B cell (primary cell): ENCODE results near the gene ARHGAP28. TPM values are rescaled to one million over a fixed set of nuclear protein-coding genes. Genes with fewer than 3 reads are reported as not detected.

ENCODE experiments used
- ATAC-seq: fragments of 200-7000 bp; cut with Tn5 transposase; one replicate; pipeline ENCODE4 v1.10.0; 2021; ENCODE audit warnings: low read depth, mild to moderate bottlenecking, moderate number of reproducible peaks, moderate library complexity
- CTCF ChIA-PET: fragments of 350-600 bp; sonication (Branson Sonifier 250); formaldehyde crosslinking; loops from one replicate; lab custom pipeline; 2021; ENCODE audit warnings: antibody characterized with exemption, inconsistent platforms; lab: Charles Lee
- POLR2A ChIA-PET: fragments of 350-600 bp; sonication (Branson Sonifier 250); formaldehyde crosslinking; loops from one replicate; lab custom pipeline; 2021; ENCODE audit warnings: antibody characterized with exemption; lab: Charles Lee
- DNase-seq: peaks from one replicate; pipeline ENCODE4 v3.0.0; 2013
- H2AFZ ChIP-seq: 2 replicates; pipeline ENCODE4 v1.6.1; 2012; ENCODE audit warnings: mild to moderate bottlenecking, low read depth, low read length; ENCODE audit not compliant: insufficient read depth, poor library complexity, severe bottlenecking
- H3K27ac ChIP-seq, 2 donors: 1 replicate in 1 of 2; 2 replicates in 1 of 2; pipeline ENCODE4 v1.5.1; 2012 to 2013; ENCODE audit warnings: low read length in 2 of 2, mild to moderate bottlenecking in 2 of 2, moderate library complexity in 1 of 2
- H3K27me3 ChIP-seq, 4 experiments: fragments of 200-600 bp in 1 of 4; sonication (generic) in 1 of 4; replicated peaks in 1 of 4; 1 replicate in 2 of 4; 2 replicates in 2 of 4; pipeline versions ENCODE4 v1.6.1 to v1.7.0; 2013 to 2016; ENCODE audit warnings: low read length in 3 of 4, mild to moderate bottlenecking in 2 of 4, mixed read lengths in 1 of 4, moderate library complexity in 1 of 4; ENCODE audit not compliant: insufficient read depth in 4 of 4, control insufficient read depth in 3 of 4; ENCODE audit errors: control extremely low read depth in 1 of 4
- H3K36me3 ChIP-seq, 2 experiments: replicated peaks in 1 of 2; 1 replicate in 1 of 2; 2 replicates in 1 of 2; pipeline versions ENCODE4 v1.6.1 to v1.7.1; 2013; ENCODE audit warnings: low read length in 1 of 2; ENCODE audit not compliant: insufficient read depth in 2 of 2, control insufficient read depth in 1 of 2; ENCODE audit errors: control extremely low read depth in 1 of 2, extremely low read depth in 1 of 2
- H3K4me1 ChIP-seq, 2 donors: fragments of 200-600 bp in 1 of 2; sonication (generic) in 1 of 2; 1 replicate in 1 of 2; 2 replicates in 1 of 2; pipeline versions ENCODE4 v1.5.1 to v1.6.1; 2013 to 2017; ENCODE audit warnings: low read length in 2 of 2; ENCODE audit not compliant: control insufficient read depth in 2 of 2, insufficient read depth in 2 of 2
- H3K4me2 ChIP-seq: replicated peaks from 2 replicates; pipeline ENCODE3; 2012; ENCODE audit warnings: mild to moderate bottlenecking, low read depth, low read length; ENCODE audit not compliant: poor library complexity, severe bottlenecking
- H3K4me3 ChIP-seq, 5 experiments: fragments of 200-600 bp in 1 of 5; sonication (generic) in 1 of 5; 1 replicate in 3 of 5; 2 replicates in 2 of 5; pipeline versions ENCODE4 v1.5.1 to v1.7.0; 2011 to 2016; ENCODE audit warnings: low read length in 4 of 5, mild to moderate bottlenecking in 4 of 5, low read depth in 2 of 5, control low read depth in 1 of 5, moderate library complexity in 1 of 5; ENCODE audit not compliant: insufficient read depth in 1 of 5; ENCODE audit errors: control extremely low read depth in 1 of 5, extremely low read depth in 1 of 5
- H3K79me2 ChIP-seq: fragments of 200-600 bp; sonication (generic); one replicate; pipeline ENCODE4 v1.6.0; 2016; ENCODE audit warnings: low read length; ENCODE audit not compliant: control insufficient read depth, insufficient read depth
- H3K9ac ChIP-seq: fragments of 200-600 bp; sonication (generic); 2 replicates; pipeline ENCODE4 v1.6.1; 2017; ENCODE audit warnings: mild to moderate bottlenecking, low read length, moderate library complexity
- H3K9me3 ChIP-seq, 3 donors: one replicate each; pipeline versions ENCODE4 v1.6.1 to v1.7.1; 2013; ENCODE audit warnings: low read length in 2 of 3; ENCODE audit not compliant: control insufficient read depth in 2 of 3, insufficient read depth in 1 of 3; ENCODE audit errors: control extremely low read depth in 1 of 3
- H4K20me1 ChIP-seq: 2 replicates; pipeline ENCODE4 v1.6.0; 2012; ENCODE audit warnings: mild to moderate bottlenecking, low read length; ENCODE audit not compliant: insufficient read depth, control insufficient read depth, poor library complexity, severe bottlenecking
- H3K27ac Mint-ChIP-seq: one replicate; pipeline ENCODE4 v1.8.0; 2021; ENCODE audit warnings: mixed read lengths
- H3K27me3 Mint-ChIP-seq: one replicate; pipeline ENCODE4 v1.8.0; 2021; ENCODE audit warnings: mixed read lengths
- H3K4me1 Mint-ChIP-seq: one replicate; pipeline ENCODE4 v1.8.0; 2021; ENCODE audit warnings: mixed read lengths
- H3K4me3 Mint-ChIP-seq: one replicate; pipeline ENCODE4 v1.8.0; 2021; ENCODE audit warnings: mixed read lengths
- H3K9me3 Mint-ChIP-seq: one replicate; pipeline ENCODE4 v1.8.0; 2022; ENCODE audit warnings: mixed read lengths; ENCODE audit not compliant: insufficient read depth
- CTCF ChIP-seq: fragments of 200-600 bp; IDR thresholded peaks from one replicate; pipeline ENCODE4 v1.8.0; 2022; ENCODE audit warnings: antibody characterized with exemption, mild to moderate bottlenecking
- EZH2 ChIP-seq: IDR thresholded peaks from 2 replicates; pipeline ENCODE4 v1.6.1; 2012; ENCODE audit warnings: borderline replicate concordance, low read depth, mild to moderate bottlenecking, moderate library complexity, low read length; ENCODE audit not compliant: insufficient read depth, poor library complexity, severe bottlenecking
- WGBS: methylation state at CpG from one replicate; pipeline ENCODE4 v1.1.5; 2013; ENCODE audit warnings: missing lambda C conversion rate; ENCODE audit not compliant: insufficient coverage; 5-methylcytosine and 5-hydroxymethylcytosine counted together
- intact Hi-C: fragments of 100-400 bp; cut with micrococcal nuclease; formaldehyde crosslinking; loops from one replicate; pipeline ENCODE4 v1.10.0; 2022
- polyA plus RNA-seq: library from polyadenylated mRNA; depleted of rRNA; stranded (reverse); fragments of >200 nt; gene quantifications from 2 replicates; pipeline ENCODE4 v1.2.3, GENCODE V29; 2012
- total RNA-seq, 2 donors: library from RNA; stranded (reverse); fragments of 120-200 nt in 1 of 2; gene quantifications; 1 replicate in 1 of 2; 2 replicates in 1 of 2; pipeline versions ENCODE4 v1.2.3 to v1.2.4, GENCODE V29; 2013 to 2022

ARHGAP28 gene
- total and polyA plus RNA-seq, 2 donors (not counting 1 experiment from before 2014, with no cell fraction given): not detected

GRCh38 chr18:6777509-6777908 lies 48.0 kb downstream of the ARHGAP28 start:
- POLR2A ChIA-PET: no interaction called here
- no peaks in the 10 kb centered on the region for H3K4me1 ChIP-seq

More at GRCh38 chr18:6777509-6777908, 48.0 kb downstream of the ARHGAP28 start:
- Histone ChIP-seq H3K27ac (no peak overlapping the region), H3K4me3 (no peak overlapping the region), H3K36me3 (no peaks in the 10 kb centered on the region), H4K20me1 (no peaks in the 10 kb centered on the region), H2AFZ (no peak overlapping the region), H3K9ac (no peak overlapping the region), H3K27me3 (no peaks in the 10 kb centered on the region), H3K9me3 (no peaks in the 10 kb centered on the region), H3K4me2 (no peak overlapping the region), H3K79me2 (no peaks in the 10 kb centered on the region)
- CTCF ChIA-PET: no interaction called here
- Mint-ChIP-seq H3K4me1 (no peaks in the 10 kb centered on the region), H3K27ac (no peak overlapping the region), H3K27me3 (no peaks in the 10 kb centered on the region), H3K9me3 (no peaks in the 10 kb centered on the region), H3K4me3 (no peak overlapping the region)
- intact Hi-C loops: no loop called here
- ATAC-seq (no peak), DNase-seq (no peak)
- 90% methylated on average over 3 of the region's 3 CpGs for whole genome bisulfite sequencing
- TF ChIP-seq CTCF (no peak), EZH2 (no peak)
